ENCODE data around the gene ASTN2. TPM values are rescaled to one million over a fixed set of nuclear protein-coding genes. Genes with fewer than 3 reads are reported as not detected.

The ASTN2 gene
- total and polyA plus RNA-seq, 9 of the 15 experiments (the other 6 are each of a cell fraction or from before 2014, with no cell fraction given), result 0.56 to 3.5 (median 1.9) TPM

GRCh38 chr9:116953271-116953670, 461.6 kb downstream of the ASTN2 start (continued):
- no peak for TF ChIP-seq REST (IDR thresholded peaks at IDR 0.05; ENCODE audit: borderline replicate concordance)
- TF ChIP-seq REST (CRISPR knock-in tag; IDR thresholded peaks at IDR 0.05; ENCODE audit: low read depth), result no peak
- TF ChIP-seq ZNF780A (CRISPR knock-in tag; IDR thresholded peaks at IDR 0.05), result no peak
- TF ChIP-seq ARHGAP35 (IDR thresholded peaks at IDR 0.05; ENCODE audit: partially characterized antibody), result no peak
- no peak for TF ChIP-seq IRF9 (tag; IDR thresholded peaks at IDR 0.05)
- no peak for TF ChIP-seq NCOA2 (IDR thresholded peaks at IDR 0.05; ENCODE audit: partially characterized antibody in 2 of 2)
- TF ChIP-seq SP2 (IDR thresholded peaks at IDR 0.05; ENCODE audit: extremely low read depth, low read depth, low read length, poor library complexity, severe bottlenecking), result no peak
- TF ChIP-seq BMI1 (IDR thresholded peaks at IDR 0.05; ENCODE audit: low read length), result no peak
- TF ChIP-seq ESRRB (CRISPR knock-in tag; IDR thresholded peaks at IDR 0.05; ENCODE audit: borderline replicate concordance), result no peak
- no peak for TF ChIP-seq ZC3H11A (IDR thresholded peaks at IDR 0.05; ENCODE audit: low read depth, low read length)
- TF ChIP-seq ZNF41 (CRISPR knock-in tag; conservative IDR thresholded peaks at IDR 0.05), result no peak
- no peak for TF ChIP-seq POLR3G (IDR thresholded peaks at IDR 0.05; ENCODE audit: extremely low read depth, insufficient read length, insufficient replicate concordance)
- no peak for TF ChIP-seq HDAC2 (IDR thresholded peaks at IDR 0.05)
- TF ChIP-seq TEAD2 (tag; IDR thresholded peaks at IDR 0.05), result no peak
- no peak for TF ChIP-seq ARID2 (IDR thresholded peaks at IDR 0.05)

Measured in K562 (cell line).